DMS 273 treated with DMSO at 0.1 percent for 48 hours (cell line): Measurements from ENCODE around the gene SLC25A45.
A peak's percentile ranks its signal among the peaks of the same experiment; 100 is the strongest.

Source experiments
- DNase-seq: peaks from one replicate; lab custom pipeline; 2025; lab: John Stamatoyannopoulos, UW

SLC25A45 gene

DNA sequence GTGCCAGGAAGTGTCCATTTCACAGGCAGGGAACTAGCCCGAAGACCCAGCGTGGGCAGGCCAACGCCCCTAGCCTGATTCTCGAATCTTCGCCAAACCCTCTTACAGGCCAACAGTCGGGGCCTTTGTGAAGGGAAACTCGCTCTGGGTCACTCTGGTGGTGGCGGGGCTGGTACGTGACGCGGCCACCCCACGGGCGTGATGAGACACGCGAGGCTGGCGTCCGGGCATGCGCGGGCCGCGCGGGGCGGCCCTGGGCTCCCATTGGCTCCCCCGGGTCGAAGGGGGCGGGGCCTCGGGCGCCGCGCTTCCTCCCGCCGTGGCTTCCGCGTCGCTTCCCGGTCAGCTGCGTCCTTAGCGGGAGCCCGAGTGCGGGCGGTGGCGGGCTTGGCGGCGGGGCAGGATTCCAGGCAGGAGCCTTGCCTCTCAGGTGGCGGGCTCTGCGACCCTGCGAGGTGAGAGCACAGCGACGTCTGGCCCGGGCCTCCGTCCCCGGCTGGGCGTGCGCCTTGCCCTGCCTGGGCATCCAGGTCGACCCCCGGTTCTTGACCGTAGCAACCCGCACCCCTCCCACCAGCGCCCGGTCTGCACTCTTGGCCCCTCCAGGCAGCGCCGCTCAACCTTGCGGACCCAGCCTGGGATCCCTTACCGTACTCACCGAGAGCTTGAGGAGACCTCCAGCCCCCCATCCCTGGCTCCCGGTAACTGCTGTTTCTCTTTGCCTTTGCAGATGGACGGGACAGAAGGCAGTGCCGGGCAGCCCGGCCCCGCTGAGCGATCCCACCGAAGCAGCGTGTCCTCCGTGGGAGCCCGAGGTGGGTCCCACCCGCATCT lies 4.1 kb upstream of the SLC25A45 start, which contains the start of gene FRMD8:
Gene FRMD8, plus strand, starts transcription at position 331 of the 834 bp plus-strand sequence. Its CDS starts 400 bp downstream, at position 731.
- no peak for DNase-seq

DNA sequence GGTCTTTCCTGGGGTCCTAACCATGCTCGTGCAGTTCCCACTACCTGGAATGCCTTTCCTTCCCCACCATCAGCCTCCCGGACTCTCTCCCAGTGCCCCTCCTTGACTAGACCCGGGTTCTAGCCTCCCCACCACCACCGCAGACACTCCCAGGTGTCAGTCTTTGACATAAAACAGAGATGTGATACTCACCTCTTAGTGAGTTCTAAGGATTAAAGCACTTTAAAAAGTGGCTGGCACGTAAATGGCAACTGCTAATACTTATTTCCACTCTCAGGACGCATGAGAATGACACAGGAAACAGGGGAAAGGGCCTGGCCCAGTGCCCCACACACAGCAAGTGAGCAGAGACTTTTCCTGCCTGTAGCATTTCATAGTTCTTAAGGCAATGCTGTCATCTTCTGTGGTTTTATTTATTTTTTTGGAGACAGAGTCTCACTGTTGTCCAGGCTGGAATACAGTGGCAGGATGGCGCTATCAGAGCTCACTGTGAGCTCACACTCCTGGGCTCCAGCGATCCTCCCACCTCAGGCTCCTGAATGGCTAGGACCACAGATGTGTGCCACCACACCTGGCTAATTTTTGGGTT lies 1.9 kb upstream of the SLC25A45 start:
- DNase-seq, result no peak

- no peak for DNase-seq
Measured at GRCh38 chr11:65383778-65384177, 1.3 kb upstream of the SLC25A45 start.

DNA sequence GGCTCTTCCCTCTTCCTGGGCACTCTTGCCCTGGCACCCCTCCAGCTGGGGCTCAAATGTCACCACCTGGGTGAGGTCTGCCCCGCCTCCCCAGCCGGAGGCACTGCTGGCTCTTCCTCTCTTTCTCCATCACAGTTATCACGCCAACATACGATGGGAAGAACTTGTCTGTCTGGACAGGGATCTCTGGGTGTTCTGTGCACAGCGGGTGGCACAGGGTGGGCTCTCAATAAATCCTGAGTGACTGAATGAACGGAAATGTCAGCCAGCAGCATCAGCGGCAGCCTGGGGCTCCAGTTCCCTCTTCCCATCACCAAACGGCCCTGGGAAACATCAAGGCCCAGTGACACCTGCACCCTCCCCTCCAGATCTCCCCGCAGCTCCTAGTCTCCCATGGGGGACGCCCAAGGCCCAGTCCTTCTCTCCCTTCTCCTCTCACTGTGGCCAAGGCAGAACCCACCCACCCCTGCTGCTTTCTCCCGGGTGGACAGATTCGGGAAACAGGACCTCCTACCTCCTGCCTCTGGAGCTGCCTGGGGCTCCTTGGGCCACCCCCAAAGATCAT lies 440 bp upstream of the SLC25A45 start:
- DNase-seq, result no peak

DNA sequence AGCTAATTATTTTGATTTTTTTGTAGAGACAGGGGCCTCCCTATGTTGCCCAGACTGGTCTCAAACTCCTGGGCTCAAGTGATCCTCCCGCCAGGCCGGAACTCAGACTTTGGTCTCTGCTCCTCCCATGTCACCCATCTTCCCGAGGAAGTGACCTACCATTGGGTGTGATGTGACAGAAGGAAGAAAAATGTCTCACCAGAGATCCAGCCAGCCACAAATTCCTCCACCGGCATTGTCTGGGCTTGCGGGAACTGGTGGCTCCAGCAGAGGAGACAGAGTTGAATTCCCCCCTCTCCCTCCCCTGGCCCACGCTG lies 772 bp downstream of the SLC25A45 start:
- DNase-seq, result no peak

DNA sequence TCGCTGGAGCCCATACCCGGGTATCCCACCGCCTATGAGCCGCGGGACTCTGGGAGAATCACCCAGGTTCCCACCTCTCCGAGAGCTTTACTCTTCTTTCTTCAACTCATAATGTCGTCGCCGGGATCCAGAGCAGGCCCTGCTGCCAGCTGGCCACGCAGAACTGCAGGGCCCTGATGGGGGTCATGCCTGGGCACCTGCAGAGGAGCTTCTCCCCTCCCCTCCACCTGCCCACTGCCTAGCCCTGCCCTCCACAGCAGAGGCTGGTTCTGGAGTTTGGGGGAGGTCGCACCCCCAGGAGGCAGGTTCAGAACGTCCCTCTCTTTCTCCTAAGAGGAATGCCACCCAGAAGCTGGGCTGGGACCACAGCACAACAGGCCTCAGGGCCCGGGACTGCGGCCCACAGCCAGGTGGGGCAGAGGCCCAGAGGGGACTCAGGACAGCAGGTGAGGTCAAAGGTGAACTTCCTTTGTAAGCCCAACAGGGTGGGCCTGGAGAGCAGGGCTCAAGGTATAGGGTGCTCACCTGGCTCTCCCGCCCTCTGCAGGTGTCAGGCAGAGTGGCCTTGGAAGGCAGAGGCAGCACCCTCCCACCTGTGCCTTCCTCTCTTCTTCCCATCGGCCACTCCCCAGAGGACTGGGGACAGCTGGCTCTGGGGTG lies 1.9 kb downstream of the SLC25A45 start:
- DNase-seq, result no peak

DNA sequence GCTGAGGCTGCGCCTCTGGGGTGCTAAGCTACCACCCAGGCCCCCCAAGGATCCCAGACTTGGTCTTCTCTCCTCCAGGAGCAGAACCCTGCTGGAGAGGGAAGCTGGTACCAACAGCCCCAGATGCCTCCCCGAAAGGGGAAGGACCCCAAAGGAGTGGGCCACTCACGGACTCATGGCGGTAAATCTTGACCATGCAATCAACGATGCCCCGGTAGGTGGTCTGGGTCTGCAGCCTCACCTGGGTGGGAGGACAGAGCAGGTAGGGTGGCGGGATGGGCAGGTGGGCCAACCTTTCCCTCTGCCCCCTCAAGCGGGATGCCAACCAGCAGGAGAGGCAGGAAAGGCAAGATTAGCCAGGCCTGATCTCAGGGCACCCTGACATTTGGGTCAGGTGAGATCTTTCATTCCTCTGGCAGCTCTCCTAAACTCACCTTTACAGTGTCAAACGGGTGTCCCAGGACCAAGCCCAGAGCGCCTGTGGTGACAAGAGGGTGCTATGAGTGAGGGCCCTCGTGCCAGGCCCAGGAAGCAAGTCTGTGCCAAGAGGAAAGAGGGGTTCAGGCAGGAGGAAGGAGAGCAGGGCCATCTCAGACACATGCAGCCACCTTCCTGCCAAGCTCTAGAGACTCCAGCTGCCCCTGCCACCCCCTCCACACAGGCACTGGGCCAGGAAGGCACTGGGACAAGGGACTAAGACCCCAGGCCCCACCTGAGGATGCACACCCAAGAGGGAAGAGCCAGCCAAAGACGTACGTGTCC lies 2.6 kb downstream of the SLC25A45 start:
- no peak for DNase-seq

DNA sequence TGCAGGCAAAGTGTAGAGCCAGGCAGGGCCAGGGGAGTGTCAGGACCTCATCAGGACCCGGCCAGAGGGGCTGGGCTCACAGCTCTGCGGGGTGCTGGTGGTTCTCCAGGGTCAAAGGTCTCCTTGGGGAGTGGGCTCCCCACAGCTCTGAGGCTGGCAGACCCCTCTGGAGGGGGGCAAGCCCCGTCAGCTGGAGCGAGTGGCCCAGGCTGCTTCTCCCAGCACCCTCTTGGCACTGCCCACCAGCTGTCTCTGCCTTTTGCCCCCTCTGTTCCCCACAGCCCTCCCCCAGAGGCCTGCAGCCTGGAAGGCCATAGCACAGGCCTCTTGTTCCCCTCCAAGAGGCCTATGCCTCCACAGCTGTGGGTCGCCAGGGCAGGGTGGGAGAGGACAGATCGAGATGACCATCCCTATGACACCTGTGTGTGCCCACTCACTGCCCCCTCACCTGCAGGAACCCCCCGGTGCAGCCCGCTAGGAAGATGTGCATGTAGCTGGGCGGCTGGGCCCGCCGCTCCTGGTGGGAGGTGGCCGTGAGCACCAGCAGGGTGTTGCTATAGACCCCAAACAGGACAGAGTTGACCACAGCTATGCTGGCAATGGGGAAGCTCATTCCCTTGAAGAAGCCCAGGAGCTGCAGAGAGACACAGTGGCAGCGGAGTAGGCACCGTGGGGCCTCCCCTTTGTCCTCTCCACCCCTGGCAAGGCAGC lies 3.4 kb downstream of the SLC25A45 start:
- DNase-seq, result no peak

DNA sequence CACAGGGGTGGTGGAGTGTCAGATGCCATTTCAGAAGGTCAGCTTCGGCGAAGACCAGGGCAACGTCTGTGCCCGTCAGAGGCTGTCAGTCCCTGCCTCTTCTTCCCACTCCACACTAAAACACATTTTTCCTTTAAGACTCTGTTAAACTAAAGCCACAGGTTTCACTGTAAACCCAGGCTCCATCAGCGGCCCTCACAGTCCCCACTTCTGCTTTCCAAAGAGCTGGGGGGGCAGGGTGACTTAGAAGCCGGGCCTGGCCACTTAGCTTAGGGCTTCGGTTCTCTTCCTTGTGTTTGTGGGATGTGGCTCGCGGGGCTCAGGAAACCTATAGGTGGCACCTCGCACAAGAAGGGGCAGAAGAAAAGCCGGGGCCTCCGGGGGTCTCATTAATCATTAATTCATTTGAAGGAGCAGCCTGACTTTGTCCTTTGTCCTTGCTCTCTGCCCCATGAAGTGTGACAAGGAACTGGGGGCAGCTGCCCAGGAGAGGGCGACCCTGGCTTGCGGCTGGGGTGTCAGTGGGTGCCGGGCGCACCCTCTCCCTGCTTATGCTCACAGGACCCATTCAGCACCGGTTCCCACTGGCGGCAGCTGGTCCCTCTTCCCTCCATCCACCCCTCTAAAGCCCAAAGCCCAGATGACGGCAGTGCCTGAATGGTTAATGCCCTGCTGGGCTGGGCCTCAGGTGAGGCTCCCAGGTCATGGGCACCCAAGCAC lies 4.1 kb downstream of the SLC25A45 start:
- DNase-seq, result no peak

GRCh38 chr11:65377777-65378176 lies 4.7 kb downstream of the SLC25A45 start:
- DNase-seq, result no peak

DNA sequence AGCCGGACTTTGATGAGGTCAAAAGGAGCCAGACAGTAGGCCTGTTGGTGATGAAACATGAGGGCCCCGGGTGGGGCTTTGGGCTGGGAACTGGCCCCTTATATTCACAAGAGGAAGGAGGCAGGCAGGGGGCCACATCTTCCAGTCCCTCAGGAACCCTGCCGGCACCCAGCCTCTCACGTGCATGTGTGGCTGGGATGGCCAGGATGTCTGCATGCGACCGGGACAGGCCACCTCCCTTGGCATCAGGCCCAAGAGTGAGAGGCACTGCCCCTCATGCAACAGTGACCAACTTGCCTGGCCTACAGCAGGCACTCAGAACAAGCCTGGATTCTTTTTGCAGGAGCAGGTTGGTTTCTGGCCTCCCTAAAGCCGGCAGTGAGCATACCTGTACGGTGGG lies 5.4 kb downstream of the SLC25A45 start:
- no peak for DNase-seq

DNA sequence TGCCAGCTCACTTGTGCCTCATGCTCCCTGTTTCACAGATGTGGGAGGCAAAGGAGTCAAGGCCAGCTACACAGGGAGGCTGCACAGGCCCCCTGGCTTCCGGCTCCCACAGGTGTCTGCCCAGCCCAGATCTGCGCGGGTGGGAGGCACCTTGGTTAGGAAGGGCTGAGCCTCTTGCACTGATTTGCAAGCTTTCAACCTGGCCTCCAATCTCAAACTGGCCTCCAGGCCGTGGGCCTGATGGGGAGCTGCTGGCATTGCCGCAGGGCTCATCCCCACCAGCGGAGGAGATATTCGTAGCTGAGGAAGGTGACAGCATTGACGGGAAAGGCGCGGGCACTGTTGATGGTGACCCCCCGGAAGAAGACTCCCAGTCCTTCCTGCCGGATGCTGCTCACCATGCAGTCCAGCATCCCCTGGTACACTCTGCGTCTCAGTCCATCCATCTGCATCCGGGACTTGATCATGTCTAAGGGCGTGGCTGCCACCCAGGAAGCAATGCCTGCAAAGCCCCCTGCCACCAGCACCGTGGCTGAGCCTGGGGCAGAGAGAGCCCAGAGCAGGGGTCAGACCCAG lies 6.2 kb downstream of the SLC25A45 start:
- DNase-seq, result no peak

GRCh38 chr11:65375012-65375411 lies 7.4 kb downstream of the SLC25A45 start:
- no peak for DNase-seq

- no peak for DNase-seq
Measured at GRCh38 chr11:65373839-65374580, 8.4 kb downstream of the SLC25A45 start.

DNA sequence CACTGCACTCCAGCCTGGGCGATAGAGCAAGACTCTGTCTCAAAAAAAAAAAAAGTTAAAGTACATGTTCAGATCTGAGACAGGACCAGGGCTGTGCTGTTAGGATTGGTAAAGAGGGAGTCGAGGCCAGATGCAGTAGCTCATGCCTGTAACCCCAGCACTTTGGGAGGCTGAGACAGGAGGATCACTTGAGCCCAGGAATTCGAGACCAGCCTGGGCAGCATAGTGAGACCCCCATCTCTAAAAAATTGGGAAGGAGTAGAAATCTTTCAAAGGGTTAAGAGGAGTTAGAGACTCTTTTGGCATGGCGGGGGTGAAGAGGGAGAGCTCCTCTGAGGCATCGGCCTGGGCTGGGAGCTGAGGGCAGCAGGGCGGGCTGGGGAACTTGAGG lies 11.8 kb downstream of the SLC25A45 start:
- DNase-seq, result no peak

DNA sequence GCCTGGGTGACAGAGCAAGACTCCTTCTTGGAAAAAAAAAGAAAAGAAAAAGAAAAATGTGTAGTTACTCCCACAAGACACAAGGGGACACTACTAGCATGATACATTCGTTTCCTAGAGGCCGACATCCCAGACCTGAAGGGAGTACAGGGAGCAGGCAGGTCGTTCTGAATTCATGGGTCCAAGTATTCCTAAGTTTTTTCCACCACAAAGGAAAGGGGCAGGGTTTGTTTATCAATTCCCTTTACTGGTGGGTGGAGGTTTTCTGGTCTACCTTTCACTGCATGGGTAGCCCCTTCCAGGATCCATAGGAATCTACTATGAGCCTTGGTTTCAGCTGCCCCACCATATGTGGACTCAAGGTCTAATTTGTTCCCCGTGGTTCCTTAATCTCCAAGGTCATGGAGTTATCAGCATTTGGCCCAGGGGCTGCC lies 16.1 kb downstream of the SLC25A45 start:
- peak; percentile 39 for DNase-seq

GRCh38 chr11:65363770-65364169 lies 18.7 kb downstream of the SLC25A45 start:
- DNase-seq, result no peak

DNA sequence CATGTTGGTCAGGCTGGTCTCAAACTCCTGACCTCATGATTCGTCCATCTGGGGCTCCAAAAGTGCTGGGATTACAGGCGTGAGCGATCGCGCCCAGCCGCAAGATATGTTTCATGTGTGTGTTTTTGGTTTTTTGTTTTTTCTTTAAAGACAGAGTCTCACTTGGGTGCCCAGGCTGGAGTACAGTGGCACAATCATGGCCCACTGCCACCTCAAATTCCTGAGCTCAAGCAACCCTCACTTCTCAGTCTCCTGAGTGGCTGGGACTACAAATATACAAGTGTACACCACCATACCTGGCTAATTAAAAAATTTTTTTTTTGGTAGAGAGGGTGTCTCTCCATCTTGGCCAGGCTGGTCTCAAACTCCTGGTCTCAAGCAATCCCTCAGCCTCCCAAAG lies 19.5 kb downstream of the SLC25A45 start:
- no peak for DNase-seq

DNA sequence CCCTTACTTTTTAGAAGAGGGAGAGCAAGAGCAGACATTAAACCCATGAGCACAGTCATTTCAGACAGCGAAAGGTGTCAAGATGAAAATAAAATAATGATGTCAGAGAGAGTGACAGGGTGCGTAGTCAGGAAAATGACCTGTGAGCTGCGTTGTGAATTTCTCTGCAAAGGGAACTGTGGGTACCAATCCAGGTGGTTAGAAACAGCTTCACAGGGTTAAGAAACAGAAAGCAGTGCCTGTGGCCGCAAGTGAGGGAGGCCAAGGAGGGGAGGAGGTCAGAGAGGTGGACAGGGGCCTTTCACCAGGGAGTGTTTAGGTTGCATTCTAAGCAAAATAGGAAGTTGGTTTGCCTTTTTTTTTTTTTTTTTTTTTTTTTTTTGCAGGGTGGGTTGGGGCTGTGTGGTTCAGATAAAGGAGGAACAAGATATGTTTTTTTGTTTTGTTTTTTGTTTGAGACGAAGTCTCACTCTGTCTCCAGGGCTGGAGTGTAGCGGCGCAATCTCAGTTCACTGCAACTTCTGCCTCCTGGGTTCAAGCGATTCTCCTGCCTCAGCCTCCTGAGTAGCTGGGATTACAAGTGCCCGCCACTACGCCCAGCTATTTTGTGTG lies 20.0 kb downstream of the SLC25A45 start:
- no peak for DNase-seq
